IPS-NIHi7 (cell line): ENCODE measurements around the gene CHRNA10.

ENCODE experiments used
- DNase-seq: peaks from one replicate; pipeline ENCODE4 v3.0.0; 2012; ENCODE audit warnings: mixed read lengths; ENCODE audit errors: extremely low spot score

The CHRNA10 gene

GRCh38 chr11:3671334-3672254, at the start of gene CHRNA10:
TSS of gene CHRNA10 (minus strand) at chr11:3671384. CDS start at chr11:3671312, 72 bp downstream.
- no peak for DNase-seq

- DNase-seq, result no peak
Observed at GRCh38 chr11:3712274-3712673, 41.1 kb upstream of the CHRNA10 start.

DNA sequence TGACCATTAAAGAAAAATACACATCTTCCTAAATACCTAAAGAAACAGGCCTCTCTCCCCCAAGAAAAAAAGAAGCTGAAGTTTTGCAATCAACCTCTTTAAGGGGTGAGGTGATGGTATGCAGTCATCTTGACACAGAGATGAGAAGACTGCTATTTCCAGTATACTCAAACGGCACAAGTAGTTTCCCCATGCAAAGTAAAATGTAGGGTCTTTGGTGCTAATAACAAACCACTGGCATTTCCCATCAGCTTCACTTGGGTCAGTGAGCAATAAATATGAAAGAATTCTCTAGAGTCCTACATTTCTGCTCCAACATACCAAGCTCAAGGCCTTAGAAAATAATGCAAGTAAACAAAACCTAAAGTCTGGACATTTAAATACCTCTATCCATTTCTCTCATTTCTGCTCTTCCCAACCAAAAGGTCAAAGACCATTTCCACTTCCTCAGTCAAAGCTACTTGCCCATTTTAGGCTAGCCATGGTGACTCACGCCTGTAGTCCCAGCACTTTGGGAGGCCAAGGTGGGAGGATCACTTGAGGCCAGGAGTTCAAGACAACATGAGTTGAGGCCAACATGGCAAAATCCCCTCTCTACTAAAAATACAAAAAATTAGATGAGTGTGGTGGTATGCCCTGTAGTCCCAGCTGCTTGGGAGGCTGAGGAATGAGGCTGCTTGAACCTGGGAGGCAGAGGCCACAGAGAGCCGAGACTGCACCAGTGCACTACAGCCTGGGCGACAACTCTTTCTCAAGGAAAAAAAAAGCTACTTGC, 39.5 kb upstream of the CHRNA10 start:
- no peak for DNase-seq

GRCh38 chr11:3709977-3710376, 38.8 kb upstream of the CHRNA10 start:
- no peak for DNase-seq

GRCh38 chr11:3707176-3707575, 36.0 kb upstream of the CHRNA10 start:
- DNase-seq, result no peak

DNA sequence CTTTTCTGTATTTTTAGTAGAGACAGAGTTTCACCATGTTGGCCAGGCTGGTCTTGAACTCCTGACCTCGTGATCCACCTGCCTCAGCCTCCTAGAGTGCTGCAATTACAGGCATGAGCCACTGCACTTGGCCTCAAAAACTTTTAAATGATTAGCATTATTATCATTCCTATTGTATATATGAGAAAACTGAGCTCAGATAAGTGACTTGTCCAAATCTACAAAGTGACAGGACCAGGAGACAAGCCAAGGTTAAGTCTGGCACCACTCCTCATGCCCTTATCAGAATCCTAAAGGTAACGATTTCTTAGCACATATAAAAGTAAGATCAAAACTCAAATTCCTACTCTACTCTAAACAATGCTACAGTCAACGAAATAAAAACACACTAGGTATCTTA, 32.2 kb upstream of the CHRNA10 start:
- no peak for DNase-seq

- no peak for DNase-seq
Observed at GRCh38 chr11:3700910-3701309, 29.7 kb upstream of the CHRNA10 start.

- DNase-seq, result no peak
Observed at GRCh38 chr11:3700410-3700809, 29.2 kb upstream of the CHRNA10 start.

DNA sequence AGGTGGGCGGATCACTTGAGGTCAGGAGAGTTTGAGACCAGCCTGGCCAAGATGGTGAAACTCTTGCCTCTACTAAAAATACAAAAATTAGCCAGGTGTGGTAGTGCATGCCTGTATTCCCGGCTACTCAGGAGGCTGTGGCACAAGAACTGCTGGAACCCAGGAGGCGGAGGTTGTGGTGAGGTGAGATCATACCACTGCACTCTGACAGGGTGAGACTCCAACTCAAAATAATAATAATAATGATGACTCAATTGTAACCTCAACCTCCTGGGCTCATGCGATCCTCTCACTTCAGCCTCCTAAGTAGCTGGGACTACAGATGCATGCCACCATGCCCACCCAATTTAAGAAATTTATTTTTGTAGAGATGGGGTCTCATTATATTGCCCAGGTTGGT, 15.6 kb upstream of the CHRNA10 start:
- no peak for DNase-seq

GRCh38 chr11:3685923-3686322, 14.7 kb upstream of the CHRNA10 start:
- DNase-seq, result no peak

DNA sequence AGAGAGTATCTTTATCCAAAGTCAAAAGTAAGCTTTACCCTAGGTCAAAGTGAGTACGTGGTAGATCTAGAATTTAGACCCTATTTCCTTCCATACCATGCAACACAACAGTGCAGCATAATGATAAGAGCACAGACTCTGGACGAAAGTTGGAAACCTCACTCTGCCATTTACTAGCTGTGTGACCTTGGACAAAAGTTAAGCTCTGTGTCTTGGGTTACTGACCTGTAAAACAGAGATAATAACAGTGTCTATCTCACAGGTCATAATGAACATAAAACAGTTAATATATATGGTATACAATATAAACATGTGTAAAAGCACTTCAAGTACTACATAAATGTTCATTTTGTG, 13.6 kb upstream of the CHRNA10 start:
- no peak for DNase-seq

GRCh38 chr11:3684129-3684818, 13.1 kb upstream of the CHRNA10 start:
- no peak for DNase-seq

GRCh38 chr11:3683039-3683438, 11.9 kb upstream of the CHRNA10 start:
- DNase-seq, result no peak

DNA sequence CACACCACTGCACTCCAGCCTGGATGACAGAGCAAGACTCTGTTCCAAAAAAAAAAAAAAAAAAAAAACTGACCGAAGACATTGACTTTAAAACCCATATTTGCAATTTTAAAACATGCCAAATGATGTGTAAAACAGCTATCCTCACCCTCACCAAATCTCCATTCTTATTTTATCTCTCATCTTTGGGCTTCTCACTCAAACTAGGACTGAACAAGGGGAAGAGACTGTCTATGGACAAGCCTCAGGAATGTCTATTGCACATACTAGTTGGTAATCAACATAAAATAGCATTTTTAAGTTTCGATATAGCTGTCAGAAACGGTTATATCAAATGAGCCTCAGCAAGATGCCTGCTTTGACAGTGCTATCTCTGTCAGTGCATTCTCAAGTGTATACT, 7.9 kb upstream of the CHRNA10 start:
- DNase-seq, result no peak

GRCh38 chr11:3675971-3676370, 4.8 kb upstream of the CHRNA10 start:
- no peak for DNase-seq

- no peak for DNase-seq
Observed at GRCh38 chr11:3674189-3674588, 3.0 kb upstream of the CHRNA10 start.

GRCh38 chr11:3669742-3670183, 1.4 kb downstream of the CHRNA10 start:
- DNase-seq, result no peak

DNA sequence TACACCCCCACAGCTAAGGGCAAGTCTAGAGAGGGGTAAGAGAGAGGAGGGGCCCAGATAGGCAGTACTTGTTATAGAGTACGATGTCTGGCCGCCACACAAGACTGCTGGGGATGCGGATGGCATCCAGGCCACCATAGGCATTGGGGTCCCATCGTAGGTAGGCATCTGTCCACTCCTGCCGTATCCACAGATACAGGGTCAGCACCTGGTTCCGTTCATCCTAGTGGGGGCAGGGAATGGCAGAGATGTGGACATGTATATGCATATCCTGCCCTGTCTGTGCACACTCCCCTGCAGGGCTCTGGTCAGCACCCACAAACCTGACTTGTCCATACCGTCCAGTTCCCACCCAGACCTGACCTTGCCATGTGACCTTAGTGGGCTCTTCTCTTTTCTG, 2.1 kb downstream of the CHRNA10 start:
- DNase-seq, result no peak

DNA sequence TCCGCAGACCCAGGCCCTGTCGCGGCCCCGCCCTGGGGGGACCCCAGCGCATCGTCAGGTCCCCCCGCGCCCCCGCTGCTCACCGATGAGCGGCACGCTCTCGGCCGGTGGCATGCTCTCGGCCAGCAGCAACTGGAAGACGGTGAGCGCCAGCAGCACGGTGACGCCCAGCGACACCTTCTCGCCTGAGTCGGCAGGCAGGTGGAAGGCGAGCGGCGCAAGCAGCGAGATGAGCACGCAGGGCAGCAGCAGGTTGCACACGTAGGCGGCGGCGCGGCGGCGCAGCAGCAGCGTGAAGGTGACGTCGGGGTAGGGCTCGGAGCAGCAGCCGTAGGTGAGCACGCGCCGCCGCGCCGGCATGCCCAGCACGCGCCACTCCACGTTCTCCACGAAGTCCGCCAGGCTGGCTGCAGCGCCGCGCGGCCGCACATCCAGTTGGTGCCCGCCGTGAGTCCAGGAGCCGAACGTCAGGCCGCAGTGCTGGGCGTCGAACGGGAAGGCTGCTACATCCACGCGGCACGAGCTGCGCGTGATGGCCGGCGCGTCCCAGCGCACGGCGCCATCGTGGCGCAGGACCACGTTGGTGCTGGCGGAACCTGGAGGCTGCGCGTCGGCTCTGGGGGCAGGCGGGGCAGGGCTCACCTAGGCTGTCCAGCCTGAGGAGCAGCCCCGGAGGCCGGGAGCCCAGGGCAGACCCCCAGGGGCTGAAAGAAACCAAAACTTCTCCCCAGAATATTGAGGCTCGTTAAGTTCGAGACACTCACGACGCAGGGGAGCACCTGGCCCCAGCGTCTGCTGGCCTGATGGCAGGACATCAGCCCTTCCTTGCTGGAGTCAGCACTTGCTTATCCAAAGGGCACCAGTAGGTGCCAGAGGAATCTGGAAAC, 3.8 kb downstream of the CHRNA10 start:
- no peak for DNase-seq

DNA sequence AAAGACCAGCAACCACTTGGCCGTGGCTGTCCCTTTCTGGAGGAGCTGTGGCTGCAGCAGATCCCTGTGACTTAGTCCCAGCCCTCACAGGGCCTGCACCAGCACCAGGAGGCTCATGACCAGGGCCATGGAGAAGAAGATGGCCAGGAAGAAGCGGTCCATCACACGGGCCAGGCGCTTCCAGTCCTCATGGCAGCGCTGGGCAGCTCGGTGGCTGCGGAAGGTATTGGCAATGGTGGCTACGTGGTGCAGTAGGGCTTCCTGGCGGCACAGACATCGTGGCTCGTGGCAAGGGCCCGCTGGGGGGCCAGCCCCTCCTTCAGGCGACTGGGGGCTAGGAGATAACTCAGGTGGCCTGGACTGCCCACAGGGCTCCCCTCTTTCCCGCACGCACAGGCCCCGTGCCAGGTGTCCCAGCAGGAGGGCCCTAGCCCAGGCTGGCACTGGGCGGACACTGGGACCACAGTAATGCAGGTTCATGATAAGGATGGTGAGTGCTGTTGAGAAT, 5.1 kb downstream of the CHRNA10 start:
- DNase-seq, result no peak
